ENCODE measurements around the gene RGCC. TPM values are rescaled to one million over a fixed set of nuclear protein-coding genes. Genes with fewer than 3 reads are reported as not detected.

The RGCC gene
- polyA plus RNA-seq, 1 of the 3 experiments (the other 2 are of a cell fraction), result 0.05 TPM

DNA sequence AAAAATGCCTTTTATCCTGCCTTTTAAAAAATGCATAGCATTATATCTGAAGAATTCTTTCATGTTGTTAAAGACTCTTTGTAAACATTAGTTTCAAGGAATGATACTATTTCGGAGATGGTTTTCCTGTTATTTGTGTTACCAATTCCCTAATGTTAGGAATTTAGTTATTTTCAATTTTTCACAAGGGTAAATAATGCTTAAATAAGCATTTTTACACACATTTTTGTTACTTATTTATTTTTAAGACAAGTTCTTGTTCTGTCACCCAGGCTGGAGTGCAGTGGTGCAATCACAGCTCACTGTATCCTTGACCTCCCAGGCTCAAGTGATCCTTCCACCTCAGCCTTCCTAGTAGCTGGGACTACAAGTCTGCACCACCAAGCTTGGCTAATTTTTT lies 49.0 kb downstream of the RGCC start:
- Histone ChIP-seq H3K79me2 (ENCODE audit: insufficient read depth) (no peaks in the 10 kb centered on the region), H4K20me1 (ENCODE audit: insufficient read depth) (no peaks in the 10 kb centered on the region), H3K4me1 (ENCODE audit: control insufficient read depth in 1 of 2, insufficient read depth in 2 of 2, low read depth in 1 of 2, low read length in 1 of 2) (no peaks in the 10 kb centered on the region), H3K27ac (ENCODE audit: low read depth in 2 of 2, low read length in 1 of 2) (no peak overlapping the region), H3K36me3 (replicated peaks in 1 of 2; ENCODE audit: control insufficient read depth in 1 of 2, insufficient read depth in 2 of 2, low read length in 1 of 2) (no peaks in the 10 kb centered on the region), H3K9me3 (no peaks in the 10 kb centered on the region), H3K9ac (no peak overlapping the region), H3F3A (replicated peaks; ENCODE audit: insufficient read depth) (no peaks in the 10 kb centered on the region), H2AFZ (ENCODE audit: low read depth) (no peak overlapping the region), H3K4me3 (ENCODE audit: low read depth in 2 of 2, low read length in 1 of 2) (no peak overlapping the region), H3K9me2 (no peaks in the 10 kb centered on the region), H3K27me3 (ENCODE audit: insufficient read depth) (no peaks in the 10 kb centered on the region; the same call in 1 of the 2 replicates), H3K4me2 (no peak overlapping the region)
- TF ChIP-seq MEF2A (IDR thresholded peaks at IDR 0.05; ENCODE audit: borderline replicate concordance, low read depth) (no peak), RCOR1 (IDR thresholded peaks at IDR 0.05; ENCODE audit: low read length) (no peak), RAD21 (IDR thresholded peaks at IDR 0.05; ENCODE audit: low read length) (no peak), ZBTB33 (IDR thresholded peaks at IDR 0.05; ENCODE audit: borderline replicate concordance, low read depth) (no peak), NFIC (IDR thresholded peaks at IDR 0.05; ENCODE audit: borderline replicate concordance) (no peak), FOSL2 (IDR thresholded peaks at IDR 0.05; ENCODE audit: borderline replicate concordance, low read depth) (no peak), FOXJ3 (CRISPR knock-in tag; IDR thresholded peaks at IDR 0.05) (no peak)
- TF ChIP-seq, protein P1, sequence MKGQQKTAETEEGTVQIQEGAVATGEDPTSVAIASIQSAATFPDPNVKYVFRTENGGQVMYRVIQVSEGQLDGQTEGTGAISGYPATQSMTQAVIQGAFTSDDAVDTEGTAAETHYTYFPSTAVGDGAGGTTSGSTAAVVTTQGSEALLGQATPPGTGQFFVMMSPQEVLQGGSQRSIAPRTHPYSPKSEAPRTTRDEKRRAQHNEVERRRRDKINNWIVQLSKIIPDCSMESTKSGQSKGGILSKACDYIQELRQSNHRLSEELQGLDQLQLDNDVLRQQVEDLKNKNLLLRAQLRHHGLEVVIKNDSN (IDR thresholded peaks at IDR 0.05; ENCODE audit: borderline replicate concordance, low read depth), result no peak
- ChIA-PET CTCF (no interaction called here), POLR2A (no interaction called here)
- DNase-seq, result no peak
- WGBS (ENCODE audit: low lambda C conversion rate), result 66% methylated on average over 1 of the region's 1 CpG

DNA sequence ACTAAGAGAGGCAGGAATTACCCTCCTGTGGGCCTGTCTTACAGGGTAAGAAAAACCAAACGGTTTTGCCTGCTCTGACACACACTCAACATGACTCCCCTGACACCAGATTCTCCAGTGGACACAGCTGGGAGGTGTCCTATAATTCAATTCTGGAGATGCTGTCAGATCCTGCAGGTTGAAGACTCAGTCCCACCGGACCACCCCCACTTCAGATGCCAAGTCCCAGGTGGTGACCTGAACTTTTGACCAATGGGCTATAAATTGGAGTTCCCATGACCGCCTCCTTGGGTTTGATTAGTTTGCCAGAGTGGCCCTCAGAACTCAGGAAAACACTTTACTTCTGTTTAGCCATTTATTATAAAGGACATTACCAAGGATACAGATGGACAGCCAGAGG lies 52.6 kb downstream of the RGCC start:
- no peaks in the 10 kb centered on the region for H3K36me3 ChIP-seq (replicated peaks in 1 of 2; ENCODE audit: control insufficient read depth in 1 of 2, insufficient read depth in 2 of 2, low read length in 1 of 2)
- no peak overlapping the region for H3K27ac ChIP-seq (ENCODE audit: low read depth in 2 of 2, low read length in 1 of 2)
- DNase-seq, result no peak
- H4K20me1 ChIP-seq (ENCODE audit: insufficient read depth), result no peaks in the 10 kb centered on the region
- H3K79me2 ChIP-seq (ENCODE audit: insufficient read depth), result no peaks in the 10 kb centered on the region
- H3K4me3 ChIP-seq (ENCODE audit: low read depth in 2 of 2, low read length in 1 of 2), result no peak overlapping the region
- H3K27me3 ChIP-seq (ENCODE audit: insufficient read depth), result no peaks in the 10 kb centered on the region; the same call in 1 of the 2 replicates
- WGBS (ENCODE audit: low lambda C conversion rate), result 22% methylated on average over 3 of the region's 3 CpGs
- no peaks in the 10 kb centered on the region for H3F3A ChIP-seq (replicated peaks; ENCODE audit: insufficient read depth)
- H3K9me2 ChIP-seq, result no peaks in the 10 kb centered on the region
- no peaks in the 10 kb centered on the region for H3K9me3 ChIP-seq
- CTCF ChIA-PET, result no interaction called here
- no peak overlapping the region for H2AFZ ChIP-seq (ENCODE audit: low read depth)
- H3K4me2 ChIP-seq, result no peak overlapping the region
- no peak for TF ChIP-seq ZBTB33 (IDR thresholded peaks at IDR 0.05; ENCODE audit: borderline replicate concordance, low read depth)
- TF ChIP-seq NRF1 (IDR thresholded peaks at IDR 0.05; ENCODE audit: low read depth, low read length), result no peak
- TF ChIP-seq JUND (IDR thresholded peaks at IDR 0.05), result no peak
- no peak for TF ChIP-seq NFIC (IDR thresholded peaks at IDR 0.05; ENCODE audit: borderline replicate concordance)
- no peak for TF ChIP-seq TCF12 (IDR thresholded peaks at IDR 0.05)
- no peak for TF ChIP-seq IRF3 (IDR thresholded peaks at IDR 0.05; ENCODE audit: low read depth, low read length)
- TF ChIP-seq EP300 (IDR thresholded peaks at IDR 0.05; ENCODE audit: borderline replicate concordance in 1 of 2, low read depth in 1 of 2, low read length in 1 of 2), result no peak
- TF ChIP-seq MAX (IDR thresholded peaks at IDR 0.05; ENCODE audit: low read depth), result no peak
- TF ChIP-seq SMC3 (IDR thresholded peaks at IDR 0.05; ENCODE audit: low read depth, low read length), result no peak
- no peak for TF ChIP-seq CTCF (IDR thresholded peaks at IDR 0.05)
- no peak for TF ChIP-seq FOSL2 (IDR thresholded peaks at IDR 0.05; ENCODE audit: borderline replicate concordance, low read depth)
- TF ChIP-seq, protein P1 (IDR thresholded peaks at IDR 0.05; ENCODE audit: borderline replicate concordance, low read depth), result no peak
- no peak for TF ChIP-seq GABPA (IDR thresholded peaks at IDR 0.05; ENCODE audit: low read depth)
- POLR2A ChIA-PET, result no interaction called here
- no peak overlapping the region for H3K9ac ChIP-seq
- no peaks in the 10 kb centered on the region for H3K4me1 ChIP-seq (ENCODE audit: control insufficient read depth in 1 of 2, insufficient read depth in 2 of 2, low read depth in 1 of 2, low read length in 1 of 2)
